ENCODE data around the gene MGST2. TPM values are rescaled to one million over a fixed set of nuclear protein-coding genes. Genes with fewer than 3 reads are reported as not detected.
A peak's percentile ranks its signal among the peaks of the same experiment; 100 is the strongest.

MGST2 gene
- total and polyA plus RNA-seq, 2 experiments from 2014 or later, result 4.6 to 19.1 TPM

- Histone ChIP-seq H2AFZ (no peak overlapping the region), H3K9me2 (ENCODE audit: insufficient read depth) (no peaks in the 10 kb centered on the region), H3K79me2 (replicated peaks; ENCODE audit: insufficient read depth) (no peaks in the 10 kb centered on the region), H3K36me3 (ENCODE audit: insufficient read depth) (no peaks in the 10 kb centered on the region), H3K27me3 (ENCODE audit: insufficient read depth) (peaks cover 14% of the 10 kb centered on the region), H4K20me1 (replicated peaks; ENCODE audit: insufficient read depth) (no peaks in the 10 kb centered on the region), H3K4me3 (no peak overlapping the region), H3K27ac (ENCODE audit: low read depth) (no peak overlapping the region), H3K4me2 (no peak overlapping the region), H3K4me1 (ENCODE audit: insufficient read depth) (peaks cover 24% of the 10 kb centered on the region), H3F3A (replicated peaks; ENCODE audit: low read depth) (no peaks in the 10 kb centered on the region)
- H3K9me3 Mint-ChIP-seq, result no peaks in the 10 kb centered on the region
- H3K27ac Mint-ChIP-seq, result no peak overlapping the region
- H3K4me3 Mint-ChIP-seq, result no peak overlapping the region
- no peaks in the 10 kb centered on the region for H3K36me3 Mint-ChIP-seq (ENCODE audit: low read depth)
- peak; percentile 9; the same call in 1 of the 3 replicates for ATAC-seq
- peaks cover 28% of the 10 kb centered on the region for H3K4me1 Mint-ChIP-seq
- TF ChIP-seq CREB1 (CRISPR knock-in tag; IDR thresholded peaks at IDR 0.05; ENCODE audit: low read depth) (no peak), EZH2phosphoT487 (IDR thresholded peaks at IDR 0.05; ENCODE audit: unreplicated experiment) (no peak), ZNF114 (CRISPR knock-in tag; IDR thresholded peaks at IDR 0.05) (no peak), NANOG (IDR thresholded peaks at IDR 0.05; ENCODE audit: borderline replicate concordance) (no peak), EZH2 (IDR thresholded peaks at IDR 0.05; ENCODE audit: low read depth, unreplicated experiment) (no peak), POLR2AphosphoS5 (IDR thresholded peaks at IDR 0.05; ENCODE audit: low read depth) (no peak)
- TF ChIP-seq, protein P1, sequence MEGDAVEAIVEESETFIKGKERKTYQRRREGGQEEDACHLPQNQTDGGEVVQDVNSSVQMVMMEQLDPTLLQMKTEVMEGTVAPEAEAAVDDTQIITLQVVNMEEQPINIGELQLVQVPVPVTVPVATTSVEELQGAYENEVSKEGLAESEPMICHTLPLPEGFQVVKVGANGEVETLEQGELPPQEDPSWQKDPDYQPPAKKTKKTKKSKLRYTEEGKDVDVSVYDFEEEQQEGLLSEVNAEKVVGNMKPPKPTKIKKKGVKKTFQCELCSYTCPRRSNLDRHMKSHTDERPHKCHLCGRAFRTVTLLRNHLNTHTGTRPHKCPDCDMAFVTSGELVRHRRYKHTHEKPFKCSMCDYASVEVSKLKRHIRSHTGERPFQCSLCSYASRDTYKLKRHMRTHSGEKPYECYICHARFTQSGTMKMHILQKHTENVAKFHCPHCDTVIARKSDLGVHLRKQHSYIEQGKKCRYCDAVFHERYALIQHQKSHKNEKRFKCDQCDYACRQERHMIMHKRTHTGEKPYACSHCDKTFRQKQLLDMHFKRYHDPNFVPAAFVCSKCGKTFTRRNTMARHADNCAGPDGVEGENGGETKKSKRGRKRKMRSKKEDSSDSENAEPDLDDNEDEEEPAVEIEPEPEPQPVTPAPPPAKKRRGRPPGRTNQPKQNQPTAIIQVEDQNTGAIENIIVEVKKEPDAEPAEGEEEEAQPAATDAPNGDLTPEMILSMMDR (conservative IDR thresholded peaks at IDR 0.05; ENCODE audit: low read depth in 2 of 2), result no peak
- H3K27me3 Mint-ChIP-seq (ENCODE audit: insufficient read depth, low read depth, poor library complexity), result peaks cover 26% of the 10 kb centered on the region
- no peak for DNase-seq (ENCODE audit: low spot score)
Observed at GRCh38 chr4:139740531-139741041, 75.0 kb downstream of the MGST2 start.

DNA sequence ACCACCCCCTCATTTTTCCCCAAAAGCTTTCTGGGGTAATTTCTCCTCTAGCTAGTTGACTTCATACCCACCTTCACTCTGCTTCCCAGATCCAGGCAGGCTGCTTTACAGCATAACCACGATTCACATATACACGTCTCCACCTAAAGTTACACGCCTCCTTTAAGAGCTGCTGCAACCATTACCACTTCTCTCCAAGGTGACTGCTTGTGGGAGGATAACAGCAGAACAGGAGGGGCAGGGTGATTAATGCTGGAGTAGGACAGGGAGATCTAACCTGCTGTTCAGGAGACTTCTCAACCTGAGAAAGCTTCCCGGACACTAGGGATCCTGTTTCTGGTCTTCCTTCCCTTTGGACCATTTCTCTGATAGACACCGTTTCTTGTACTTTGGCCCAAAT lies 77.4 kb downstream of the MGST2 start:
- Mint-ChIP-seq H3K36me3 (ENCODE audit: low read depth) (no peaks in the 10 kb centered on the region), H3K4me1 (peaks cover 14% of the 10 kb centered on the region), H3K4me3 (no peak overlapping the region), H3K27ac (no peak overlapping the region), H3K9me3 (no peaks in the 10 kb centered on the region), H3K27me3 (ENCODE audit: insufficient read depth, low read depth, poor library complexity) (peaks cover 6% of the 10 kb centered on the region)
- Histone ChIP-seq H3K4me1 (ENCODE audit: insufficient read depth) (peaks cover 10% of the 10 kb centered on the region), H2AFZ (no peak overlapping the region), H3K4me3 (no peak overlapping the region), H3K79me2 (replicated peaks; ENCODE audit: insufficient read depth) (no peaks in the 10 kb centered on the region), H3K36me3 (ENCODE audit: insufficient read depth) (no peaks in the 10 kb centered on the region), H3K4me2 (no peak overlapping the region), H3K9me2 (ENCODE audit: insufficient read depth) (no peaks in the 10 kb centered on the region), H3K27me3 (ENCODE audit: insufficient read depth) (no peaks in the 10 kb centered on the region), H3F3A (replicated peaks; ENCODE audit: low read depth) (no peaks in the 10 kb centered on the region), H4K20me1 (replicated peaks; ENCODE audit: insufficient read depth) (no peaks in the 10 kb centered on the region), H3K27ac (ENCODE audit: low read depth) (no peak overlapping the region)
- no peak for DNase-seq (ENCODE audit: low spot score)
- ATAC-seq, result no peak
- TF ChIP-seq ZNF331 (CRISPR knock-in tag; IDR thresholded peaks at IDR 0.05; ENCODE audit: low read depth) (no peak), POLR2AphosphoS5 (IDR thresholded peaks at IDR 0.05; ENCODE audit: low read depth) (no peak), REST (IDR thresholded peaks at IDR 0.05; ENCODE audit: unreplicated experiment) (no peak), JUNB (IDR thresholded peaks at IDR 0.05; ENCODE audit: unreplicated experiment) (no peak), EZH2 (IDR thresholded peaks at IDR 0.05; ENCODE audit: low read depth, unreplicated experiment) (no peak), CREB1 (CRISPR knock-in tag; IDR thresholded peaks at IDR 0.05; ENCODE audit: low read depth) (no peak), ZNF114 (CRISPR knock-in tag; IDR thresholded peaks at IDR 0.05) (no peak), NANOG (IDR thresholded peaks at IDR 0.05; ENCODE audit: borderline replicate concordance) (no peak)
- TF ChIP-seq, protein P1 (conservative IDR thresholded peaks at IDR 0.05; ENCODE audit: low read depth in 2 of 2), result no peak
- TF ChIP-seq, protein P2, sequence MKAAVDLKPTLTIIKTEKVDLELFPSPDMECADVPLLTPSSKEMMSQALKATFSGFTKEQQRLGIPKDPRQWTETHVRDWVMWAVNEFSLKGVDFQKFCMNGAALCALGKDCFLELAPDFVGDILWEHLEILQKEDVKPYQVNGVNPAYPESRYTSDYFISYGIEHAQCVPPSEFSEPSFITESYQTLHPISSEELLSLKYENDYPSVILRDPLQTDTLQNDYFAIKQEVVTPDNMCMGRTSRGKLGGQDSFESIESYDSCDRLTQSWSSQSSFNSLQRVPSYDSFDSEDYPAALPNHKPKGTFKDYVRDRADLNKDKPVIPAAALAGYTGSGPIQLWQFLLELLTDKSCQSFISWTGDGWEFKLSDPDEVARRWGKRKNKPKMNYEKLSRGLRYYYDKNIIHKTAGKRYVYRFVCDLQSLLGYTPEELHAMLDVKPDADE (IDR thresholded peaks at IDR 0.05), result no peak

Data from GM23338 (cell line).